Adipose tissue (tissue), 3 donors: ENCODE results near the gene USP17L26. TPM values are rescaled to one million over a fixed set of nuclear protein-coding genes. Genes with fewer than 3 reads are reported as not detected.
"Not testable (repeated sequence)": the region's sequence is repeated elsewhere in the genome, so short reads cannot be mapped to it uniquely, and the experiment has no call there.

Source experiments
- H3K27ac ChIP-seq: one replicate; pipeline ENCODE4 v1.5.1; 2013; ENCODE audit warnings: low read depth, low read length
- WGBS, 3 donors: extraction: QIAGEN DNeasy Blood & Tissue Kit; methylation state at CpG; one replicate each; pipeline ENCODE4 v1.1.7; 2013; 5-methylcytosine and 5-hydroxymethylcytosine counted together
- polyA plus RNA-seq, 3 donors: library from polyadenylated mRNA; stranded (reverse); fragments of 200-250 nt; gene quantifications; one replicate each; pipeline ENCODE4 v1.2.3, GENCODE V29; 2013
- donor health status: healthy with polysubstance abuse.
- donor health status: Bipolar disorder and iron deficiency.
- donor health status: healthy.

The USP17L26 gene, protein sequence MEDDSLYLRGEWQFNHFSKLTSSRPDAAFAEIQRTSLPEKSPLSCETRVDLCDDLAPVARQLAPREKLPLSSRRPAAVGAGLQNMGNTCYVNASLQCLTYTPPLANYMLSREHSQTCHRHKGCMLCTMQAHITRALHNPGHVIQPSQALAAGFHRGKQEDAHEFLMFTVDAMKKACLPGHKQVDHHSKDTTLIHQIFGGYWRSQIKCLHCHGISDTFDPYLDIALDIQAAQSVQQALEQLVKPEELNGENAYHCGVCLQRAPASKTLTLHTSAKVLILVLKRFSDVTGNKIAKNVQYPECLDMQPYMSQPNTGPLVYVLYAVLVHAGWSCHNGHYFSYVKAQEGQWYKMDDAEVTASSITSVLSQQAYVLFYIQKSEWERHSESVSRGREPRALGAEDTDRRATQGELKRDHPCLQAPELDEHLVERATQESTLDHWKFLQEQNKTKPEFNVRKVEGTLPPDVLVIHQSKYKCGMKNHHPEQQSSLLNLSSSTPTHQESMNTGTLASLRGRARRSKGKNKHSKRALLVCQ
- not detected for polyA plus RNA-seq

DNA sequence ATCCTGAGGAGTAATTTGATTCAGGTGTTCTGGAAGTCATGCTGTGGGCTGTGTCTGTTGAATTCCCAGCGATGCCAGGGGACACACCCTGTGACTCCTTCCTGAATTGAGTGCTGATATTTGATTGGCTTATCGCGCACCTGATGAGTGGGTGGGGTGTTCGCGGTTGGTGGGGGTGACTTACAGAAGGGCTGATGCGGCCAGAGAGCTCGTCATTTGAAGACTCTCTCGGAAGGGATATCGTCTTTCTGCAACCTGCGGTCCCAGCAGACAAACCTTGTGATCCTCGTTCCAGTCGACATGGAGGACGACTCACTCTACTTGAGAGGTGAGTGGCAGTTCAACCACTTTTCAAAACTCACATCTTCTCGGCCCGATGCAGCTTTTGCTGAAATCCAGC, at the start of gene USP17L26:
TSS of gene USP17L26 (plus strand) at position 301 of the 400 bp plus-strand sequence. CDS start at position 301, 0 bp downstream.
- 88% methylated on average over 8 of the region's 15 CpGs; no CpG with 5 or more reads in 2 of the 3 donors for WGBS, 3 donors
- not testable (repeated sequence) for H3K27ac ChIP-seq

DNA sequence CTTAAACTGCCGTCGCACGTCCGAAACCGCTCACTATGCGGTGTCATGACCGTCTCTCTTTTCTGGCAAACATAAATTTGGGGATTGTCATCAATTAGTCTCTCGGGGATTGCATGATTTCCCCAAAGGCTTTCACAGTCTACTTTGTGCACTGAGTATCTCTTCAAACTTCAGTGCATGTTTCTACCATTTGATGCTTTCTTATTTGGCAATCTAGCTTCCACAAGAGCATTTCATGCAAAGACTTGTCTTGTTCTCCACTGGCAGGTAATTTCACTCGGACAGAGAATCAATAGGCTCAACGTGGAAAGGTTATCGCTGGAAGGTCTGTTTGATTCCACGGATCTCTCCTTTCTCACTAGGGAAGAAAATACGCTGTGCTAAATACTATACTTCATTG, 10.3 kb upstream of the USP17L26 start:
- H3K27ac ChIP-seq, result not testable (repeated sequence)
- WGBS, 3 donors, result 87 to 92% (median 92%) methylated on average over 1 of the region's 13 CpGs

DNA sequence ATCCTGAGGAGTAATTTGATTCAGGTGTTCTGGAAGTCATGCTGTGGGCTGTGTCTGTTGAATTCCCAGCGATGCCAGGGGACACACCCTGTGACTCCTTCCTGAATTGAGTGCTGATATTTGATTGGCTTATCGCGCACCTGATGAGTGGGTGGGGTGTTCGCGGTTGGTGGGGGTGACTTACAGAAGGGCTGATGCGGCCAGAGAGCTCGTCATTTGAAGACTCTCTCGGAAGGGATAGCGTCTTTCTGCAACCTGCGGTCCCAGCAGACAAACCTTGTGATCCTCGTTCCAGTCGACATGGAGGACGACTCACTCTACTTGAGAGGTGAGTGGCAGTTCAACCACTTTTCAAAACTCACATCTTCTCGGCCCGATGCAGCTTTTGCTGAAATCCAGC, 9.6 kb upstream of the USP17L26 start, which contains the start of gene USP17L24:
TSS of gene USP17L24 (plus strand) at position 301 of the 400 bp plus-strand sequence. CDS start at position 301, 0 bp downstream.
- not testable (repeated sequence) for H3K27ac ChIP-seq
- no CpG with 5 or more reads among the region's 15 CpGs for WGBS, 3 donors

DNA sequence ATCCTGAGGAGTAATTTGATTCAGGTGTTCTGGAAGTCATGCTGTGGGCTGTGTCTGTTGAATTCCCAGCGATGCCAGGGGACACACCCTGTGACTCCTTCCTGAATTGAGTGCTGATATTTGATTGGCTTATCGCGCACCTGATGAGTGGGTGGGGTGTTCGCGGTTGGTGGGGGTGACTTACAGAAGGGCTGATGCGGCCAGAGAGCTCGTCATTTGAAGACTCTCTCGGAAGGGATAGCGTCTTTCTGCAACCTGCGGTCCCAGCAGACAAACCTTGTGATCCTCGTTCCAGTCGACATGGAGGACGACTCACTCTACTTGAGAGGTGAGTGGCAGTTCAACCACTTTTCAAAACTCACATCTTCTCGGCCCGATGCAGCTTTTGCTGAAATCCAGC, 4.8 kb upstream of the USP17L26 start, which contains the start of gene USP17L25:
TSS of gene USP17L25 (plus strand) at position 301 of the 400 bp plus-strand sequence. CDS start at position 301, 0 bp downstream.
- not testable (repeated sequence) for H3K27ac ChIP-seq
- WGBS, 3 donors, result no CpG with 5 or more reads among the region's 15 CpGs

DNA sequence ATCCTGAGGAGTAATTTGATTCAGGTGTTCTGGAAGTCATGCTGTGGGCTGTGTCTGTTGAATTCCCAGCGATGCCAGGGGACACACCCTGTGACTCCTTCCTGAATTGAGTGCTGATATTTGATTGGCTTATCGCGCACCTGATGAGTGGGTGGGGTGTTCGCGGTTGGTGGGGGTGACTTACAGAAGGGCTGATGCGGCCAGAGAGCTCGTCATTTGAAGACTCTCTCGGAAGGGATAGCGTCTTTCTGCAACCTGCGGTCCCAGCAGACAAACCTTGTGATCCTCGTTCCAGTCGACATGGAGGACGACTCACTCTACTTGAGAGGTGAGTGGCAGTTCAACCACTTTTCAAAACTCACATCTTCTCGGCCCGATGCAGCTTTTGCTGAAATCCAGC, 4.6 kb downstream of the USP17L26 start, which contains the start of gene USP17L5:
TSS of gene USP17L5 (plus strand) at position 301 of the 400 bp plus-strand sequence. CDS start at position 301, 0 bp downstream.
- WGBS, 3 donors, result no CpG with 5 or more reads among the region's 15 CpGs
- H3K27ac ChIP-seq, result not testable (repeated sequence)

DNA sequence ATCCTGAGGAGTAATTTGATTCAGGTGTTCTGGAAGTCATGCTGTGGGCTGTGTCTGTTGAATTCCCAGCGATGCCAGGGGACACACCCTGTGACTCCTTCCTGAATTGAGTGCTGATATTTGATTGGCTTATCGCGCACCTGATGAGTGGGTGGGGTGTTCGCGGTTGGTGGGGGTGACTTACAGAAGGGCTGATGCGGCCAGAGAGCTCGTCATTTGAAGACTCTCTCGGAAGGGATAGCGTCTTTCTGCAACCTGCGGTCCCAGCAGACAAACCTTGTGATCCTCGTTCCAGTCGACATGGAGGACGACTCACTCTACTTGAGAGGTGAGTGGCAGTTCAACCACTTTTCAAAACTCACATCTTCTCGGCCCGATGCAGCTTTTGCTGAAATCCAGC, 9.4 kb downstream of the USP17L26 start, which contains the start of gene USP17L27:
TSS of gene USP17L27 (plus strand) at position 301 of the 400 bp plus-strand sequence. CDS start at position 301, 0 bp downstream.
- no CpG with 5 or more reads among the region's 15 CpGs for WGBS, 3 donors
- H3K27ac ChIP-seq, result not testable (repeated sequence)

DNA sequence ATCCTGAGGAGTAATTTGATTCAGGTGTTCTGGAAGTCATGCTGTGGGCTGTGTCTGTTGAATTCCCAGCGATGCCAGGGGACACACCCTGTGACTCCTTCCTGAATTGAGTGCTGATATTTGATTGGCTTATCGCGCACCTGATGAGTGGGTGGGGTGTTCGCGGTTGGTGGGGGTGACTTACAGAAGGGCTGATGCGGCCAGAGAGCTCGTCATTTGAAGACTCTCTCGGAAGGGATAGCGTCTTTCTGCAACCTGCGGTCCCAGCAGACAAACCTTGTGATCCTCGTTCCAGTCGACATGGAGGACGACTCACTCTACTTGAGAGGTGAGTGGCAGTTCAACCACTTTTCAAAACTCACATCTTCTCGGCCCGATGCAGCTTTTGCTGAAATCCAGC, 14.1 kb downstream of the USP17L26 start, which contains the start of gene USP17L28:
TSS of gene USP17L28 (plus strand) at position 301 of the 400 bp plus-strand sequence. CDS start at position 301, 0 bp downstream.
- H3K27ac ChIP-seq, result not testable (repeated sequence)
- no CpG with 5 or more reads among the region's 15 CpGs for WGBS, 3 donors

DNA sequence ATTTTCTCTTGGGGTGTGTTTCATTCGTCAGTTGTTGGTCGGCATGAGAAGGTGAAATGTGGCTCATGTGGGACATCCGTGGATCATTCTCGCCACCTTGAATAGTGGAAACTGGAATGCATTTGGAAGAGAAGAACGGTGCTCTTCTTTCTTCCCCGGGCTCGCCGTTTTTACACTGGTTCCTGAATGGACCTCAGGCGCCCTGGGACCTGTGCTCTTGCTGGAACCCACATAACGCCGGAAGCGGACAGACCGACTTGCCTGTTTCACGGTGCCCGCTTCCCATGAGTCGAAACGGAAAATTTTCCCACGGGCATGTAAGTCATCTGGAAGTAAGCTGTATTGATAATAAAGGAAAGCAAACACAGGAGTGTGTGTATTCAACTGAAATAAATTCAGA, 16.4 kb downstream of the USP17L26 start:
- H3K27ac ChIP-seq, result not testable (repeated sequence)
- 85 to 93% methylated on average over 12 to 13 of the region's 18 CpGs; no CpG with 5 or more reads in 1 of the 3 donors for WGBS, 3 donors

DNA sequence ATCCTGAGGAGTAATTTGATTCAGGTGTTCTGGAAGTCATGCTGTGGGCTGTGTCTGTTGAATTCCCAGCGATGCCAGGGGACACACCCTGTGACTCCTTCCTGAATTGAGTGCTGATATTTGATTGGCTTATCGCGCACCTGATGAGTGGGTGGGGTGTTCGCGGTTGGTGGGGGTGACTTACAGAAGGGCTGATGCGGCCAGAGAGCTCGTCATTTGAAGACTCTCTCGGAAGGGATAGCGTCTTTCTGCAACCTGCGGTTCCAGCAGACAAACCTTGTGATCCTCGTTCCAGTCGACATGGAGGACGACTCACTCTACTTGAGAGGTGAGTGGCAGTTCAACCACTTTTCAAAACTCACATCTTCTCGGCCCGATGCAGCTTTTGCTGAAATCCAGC, 18.9 kb downstream of the USP17L26 start, which contains the start of gene USP17L29:
TSS of gene USP17L29 (plus strand) at position 301 of the 400 bp plus-strand sequence. CDS start at position 301, 0 bp downstream.
- no CpG with 5 or more reads among the region's 15 CpGs for WGBS, 3 donors
- H3K27ac ChIP-seq, result not testable (repeated sequence)

DNA sequence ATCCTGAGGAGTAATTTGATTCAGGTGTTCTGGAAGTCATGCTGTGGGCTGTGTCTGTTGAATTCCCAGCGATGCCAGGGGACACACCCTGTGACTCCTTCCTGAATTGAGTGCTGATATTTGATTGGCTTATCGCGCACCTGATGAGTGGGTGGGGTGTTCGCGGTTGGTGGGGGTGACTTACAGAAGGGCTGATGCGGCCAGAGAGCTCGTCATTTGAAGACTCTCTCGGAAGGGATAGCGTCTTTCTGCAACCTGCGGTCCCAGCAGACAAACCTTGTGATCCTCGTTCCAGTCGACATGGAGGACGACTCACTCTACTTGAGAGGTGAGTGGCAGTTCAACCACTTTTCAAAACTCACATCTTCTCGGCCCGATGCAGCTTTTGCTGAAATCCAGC, 28.4 kb downstream of the USP17L26 start, which contains the start of gene USP17L30:
TSS of gene USP17L30 (plus strand) at position 301 of the 400 bp plus-strand sequence. CDS start at position 301, 0 bp downstream.
- WGBS, 3 donors, result no CpG with 5 or more reads among the region's 15 CpGs
- H3K27ac ChIP-seq, result not testable (repeated sequence)

DNA sequence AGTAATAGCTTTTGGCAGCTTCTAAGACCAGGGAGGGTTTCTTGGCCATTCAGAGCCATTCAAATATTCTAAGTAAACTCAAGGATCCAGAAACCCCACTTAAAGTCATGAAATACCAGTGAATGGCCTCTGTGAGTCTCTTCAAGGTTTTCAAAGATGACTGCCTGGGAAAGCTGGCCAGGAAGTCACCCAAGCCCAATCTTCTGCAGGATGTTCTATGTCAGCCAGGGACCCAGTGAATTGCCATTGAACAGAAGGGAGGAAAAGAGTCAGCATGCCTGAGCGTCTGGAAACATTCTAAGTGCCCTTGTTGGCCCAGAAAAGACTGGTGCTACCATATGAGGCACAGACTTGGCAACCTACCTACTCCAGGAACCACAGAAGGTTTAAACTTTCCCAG, 45.4 kb downstream of the USP17L26 start:
- 41 to 64% (median 47%) methylated on average over 1 of the region's 1 CpG for WGBS, 3 donors
- H3K27ac ChIP-seq, result not testable (repeated sequence)

DNA sequence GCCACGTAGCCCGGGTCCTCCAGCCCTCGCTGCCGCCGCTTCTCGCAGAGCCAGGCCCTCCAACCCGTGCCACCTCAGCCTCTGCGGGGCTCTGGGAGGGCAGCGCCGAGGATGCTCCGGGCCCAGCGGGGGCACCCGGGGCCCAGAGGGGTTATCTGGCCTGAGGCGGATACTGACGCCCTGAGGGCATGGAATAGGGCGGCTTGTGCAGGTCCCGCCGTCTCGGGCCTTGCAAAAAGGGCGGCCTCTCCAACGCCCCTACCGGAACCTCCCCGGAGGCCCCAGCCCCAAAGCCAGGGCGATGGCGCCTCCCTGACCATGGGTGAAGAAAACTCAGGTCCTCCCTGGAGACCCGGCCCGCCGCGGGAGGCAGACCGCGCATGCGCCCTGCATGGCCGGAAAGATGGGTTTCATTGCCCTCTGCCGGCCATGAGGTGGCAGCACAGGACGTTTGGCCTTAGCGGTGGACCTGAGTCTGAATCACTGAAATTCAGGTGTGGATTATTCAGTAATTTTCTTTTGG, 46.6 kb downstream of the USP17L26 start:
- H3K27ac ChIP-seq, result not testable (repeated sequence)
- 27 to 39% (median 34%) methylated on average over 25 to 33 of the region's 36 CpGs for WGBS, 3 donors

DNA sequence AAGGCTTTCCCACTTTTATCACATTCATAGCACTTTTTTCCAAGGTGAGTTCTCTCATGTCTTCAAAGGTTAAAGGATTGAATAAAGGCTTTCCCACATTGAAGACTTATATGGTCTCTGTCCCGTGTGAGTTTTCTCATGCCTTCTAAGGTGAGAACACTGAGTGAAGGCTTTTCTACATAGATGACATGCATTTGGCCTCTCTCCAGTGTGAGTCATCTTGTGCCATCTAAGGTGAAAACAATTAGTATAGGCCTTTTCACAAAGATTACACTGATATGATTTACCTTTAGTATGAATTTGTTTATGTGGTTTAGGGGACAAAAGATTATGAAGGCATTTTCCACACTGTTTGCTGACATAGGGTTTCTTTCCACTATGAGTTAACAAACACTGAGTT, 49.7 kb downstream of the USP17L26 start:
- no peak overlapping the region for H3K27ac ChIP-seq
- 73 to 83% (median 77%) methylated on average over 1 of the region's 1 CpG for WGBS, 3 donors

Other genes starting within 250 kb of the USP17L26 start
- not detected for gene FAM90A26, start 164.2 kb upstream of the USP17L26 start, polyA plus RNA-seq
- gene USP17L10, start 124.0 kb upstream of the USP17L26 start, polyA plus RNA-seq, result not detected
- gene USP17L11, start 119.3 kb upstream of the USP17L26 start, polyA plus RNA-seq, result not detected
- not detected for gene USP17L12, start 114.5 kb upstream of the USP17L26 start, polyA plus RNA-seq
- gene USP17L13, start 109.8 kb upstream of the USP17L26 start, polyA plus RNA-seq, result not detected
- not detected for gene USP17L15, start 100.3 kb upstream of the USP17L26 start, polyA plus RNA-seq
- not detected for gene USP17L17, start 90.8 kb upstream of the USP17L26 start, polyA plus RNA-seq
- gene USP17L18, start 86.0 kb upstream of the USP17L26 start, polyA plus RNA-seq, result not detected
- not detected for gene USP17L19, start 81.3 kb upstream of the USP17L26 start, polyA plus RNA-seq
- gene USP17L20, start 76.5 kb upstream of the USP17L26 start, polyA plus RNA-seq, result not detected
- not detected for gene USP17L21, start 71.8 kb upstream of the USP17L26 start, polyA plus RNA-seq
- not detected for gene USP17L22, start 67.0 kb upstream of the USP17L26 start, polyA plus RNA-seq
- gene USP17L24, start 9.5 kb upstream of the USP17L26 start, polyA plus RNA-seq, result not detected
- not detected for gene USP17L25, start 4.7 kb upstream of the USP17L26 start, polyA plus RNA-seq
- not detected for gene USP17L5, start 4.7 kb downstream of the USP17L26 start, polyA plus RNA-seq
- gene USP17L27, start 9.5 kb downstream of the USP17L26 start, polyA plus RNA-seq, result not detected
- not detected for gene USP17L28, start 14.2 kb downstream of the USP17L26 start, polyA plus RNA-seq
- gene USP17L29, start 19.0 kb downstream of the USP17L26 start, polyA plus RNA-seq, result not detected
- not detected for gene USP17L30, start 28.5 kb downstream of the USP17L26 start, polyA plus RNA-seq
- not detected for gene DEFB131A, start 109.8 kb downstream of the USP17L26 start, polyA plus RNA-seq